Stimulated activated naive CD8-positive, alpha-beta T cell treated with anti-CD3 and anti-CD28 coated beads, Interleukin-15, Interleukin-2, amounts not matched to agents 100 ng/mL and 50 ng/mL, for 24 hours (primary cell): ENCODE data around the gene OIT3.

Source experiments
- H3K27ac Mint-ChIP-seq: one replicate; pipeline ENCODE4 v1.8.0; 2021; ENCODE audit warnings: mild to moderate bottlenecking, mixed read lengths
- H3K27me3 Mint-ChIP-seq: one replicate; pipeline ENCODE4 v1.8.0; 2021; ENCODE audit warnings: mixed read lengths
- H3K36me3 Mint-ChIP-seq: one replicate; pipeline ENCODE4 v1.8.0; 2021; ENCODE audit warnings: low read depth, mixed read lengths
- H3K4me1 Mint-ChIP-seq: one replicate; pipeline ENCODE4 v1.8.0; 2021; ENCODE audit warnings: low read depth, mixed read lengths
- H3K4me3 Mint-ChIP-seq: one replicate; pipeline ENCODE4 v1.8.0; 2021; ENCODE audit warnings: mild to moderate bottlenecking, mixed read lengths
- H3K9me3 Mint-ChIP-seq: one replicate; pipeline ENCODE4 v1.8.0; 2021; ENCODE audit warnings: mixed read lengths

Gene OIT3

DNA sequence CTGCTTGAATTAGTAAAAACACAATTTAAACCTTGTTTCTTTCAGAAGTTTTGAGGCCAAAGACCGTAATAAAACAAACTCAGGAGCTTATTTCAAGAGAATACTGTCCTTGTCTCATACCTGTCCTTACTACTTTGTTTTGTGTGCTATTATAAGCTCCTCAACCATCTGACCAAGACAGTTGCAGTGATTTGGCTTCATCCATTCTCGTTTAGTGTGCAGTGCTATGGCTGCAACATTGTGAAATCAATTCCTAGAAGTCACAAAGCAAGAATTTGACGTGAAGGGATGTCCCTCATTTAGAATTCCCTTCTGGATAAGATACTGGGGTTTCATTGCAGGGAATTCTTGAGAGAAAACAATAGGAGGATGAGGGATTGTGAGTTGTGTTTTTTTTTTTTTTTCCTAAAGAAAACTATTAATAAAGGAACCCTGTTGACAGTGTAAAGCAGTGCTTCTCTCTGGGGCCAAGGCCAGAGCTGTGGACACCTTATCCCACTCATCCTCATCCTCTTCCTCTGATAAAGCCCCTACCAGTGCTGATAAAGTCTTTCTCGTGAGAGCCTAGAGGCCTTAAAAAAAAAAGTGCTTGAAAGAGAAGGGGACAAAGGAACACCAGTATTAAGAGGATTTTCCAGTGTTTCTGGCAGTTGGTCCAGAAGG, at the start of gene OIT3:
OIT3 (plus strand) TSS at position 604 of the 663 bp plus-strand sequence. CDS start 60 bp downstream, outside the sequence.
- no peak within 1 kb of the TSS for H3K27ac Mint-ChIP-seq
- H3K4me1 Mint-ChIP-seq: peaks cover 4% of the 10 kb centered on the region
- no peaks in the 10 kb centered on the region for H3K27me3 Mint-ChIP-seq
- H3K4me3 Mint-ChIP-seq: no peak within 1 kb of the TSS
- peaks cover 6% of the 10 kb centered on the region for H3K36me3 Mint-ChIP-seq
- H3K9me3 Mint-ChIP-seq: no peaks in the 10 kb centered on the region

DNA sequence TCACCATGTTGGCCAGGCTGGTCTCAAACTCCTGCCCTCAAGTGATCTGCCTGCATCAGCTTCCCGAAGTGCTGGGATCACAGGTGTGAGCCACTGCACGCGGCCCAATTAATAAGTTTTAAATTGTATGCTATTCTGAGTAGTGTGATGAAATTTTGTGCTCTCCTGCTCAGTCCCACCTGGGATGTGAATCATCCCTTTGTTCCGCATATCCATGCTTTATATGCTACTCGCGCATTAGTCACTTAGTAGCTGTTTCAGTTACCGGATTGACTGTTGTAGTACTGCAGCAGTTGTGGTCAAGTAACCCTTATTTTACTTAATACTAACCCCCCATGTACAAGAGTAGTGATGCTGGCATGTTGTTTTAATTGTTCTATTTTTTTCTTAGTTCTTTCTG, 47.3 kb upstream of the OIT3 start:
- no peak overlapping the region for H3K4me3 Mint-ChIP-seq
- H3K9me3 Mint-ChIP-seq: no peaks in the 10 kb centered on the region
- H3K27me3 Mint-ChIP-seq: no peaks in the 10 kb centered on the region
- peaks cover 7% of the 10 kb centered on the region for H3K36me3 Mint-ChIP-seq
- H3K27ac Mint-ChIP-seq: no peak overlapping the region
- H3K4me1 Mint-ChIP-seq: no peaks in the 10 kb centered on the region

DNA sequence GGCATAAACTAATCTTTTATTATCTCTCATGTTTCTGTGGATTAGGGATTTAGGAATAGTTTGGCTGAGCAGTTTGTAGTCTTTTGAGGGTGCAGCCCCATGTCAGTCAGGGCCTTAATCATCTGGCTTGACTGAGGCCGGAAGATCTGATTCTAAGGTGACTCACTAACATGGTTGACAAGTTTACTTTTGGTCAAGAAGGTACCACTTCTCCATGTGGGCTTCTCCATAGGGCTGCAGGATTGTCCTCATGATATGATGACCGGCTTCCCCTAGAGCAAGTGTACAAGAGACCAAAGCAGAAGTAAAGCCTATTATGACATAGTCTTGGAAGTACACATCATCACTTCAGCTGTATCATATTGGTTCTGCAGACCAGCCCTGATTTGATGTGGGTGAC, 45.9 kb upstream of the OIT3 start:
- Mint-ChIP-seq H3K4me3 (no peak overlapping the region), H3K4me1 (no peaks in the 10 kb centered on the region), H3K36me3 (peaks cover 7% of the 10 kb centered on the region), H3K9me3 (no peaks in the 10 kb centered on the region), H3K27me3 (no peaks in the 10 kb centered on the region), H3K27ac (no peak overlapping the region)

DNA sequence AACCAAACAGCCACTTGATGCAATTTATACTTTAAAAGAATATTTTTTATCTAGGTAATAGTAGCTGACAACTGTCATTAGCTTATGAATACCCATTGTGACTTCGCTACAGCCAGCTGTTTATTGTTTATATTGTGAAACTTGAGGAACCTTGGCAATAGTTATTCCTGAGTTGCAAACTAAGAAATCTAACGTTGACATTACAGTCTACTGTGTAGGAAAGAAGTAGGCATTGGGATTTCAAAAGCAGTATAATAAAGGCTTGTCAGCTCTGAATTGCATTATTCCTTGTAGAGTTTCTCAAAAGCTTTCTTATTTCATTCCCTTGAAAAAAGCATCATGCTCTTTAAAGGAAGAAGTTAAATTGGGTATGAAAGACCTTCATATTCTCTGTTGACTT, 42.7 kb upstream of the OIT3 start:
- H3K27ac Mint-ChIP-seq: no peak overlapping the region
- H3K4me3 Mint-ChIP-seq: no peak overlapping the region
- H3K4me1 Mint-ChIP-seq: no peaks in the 10 kb centered on the region
- no peaks in the 10 kb centered on the region for H3K9me3 Mint-ChIP-seq
- H3K36me3 Mint-ChIP-seq: peaks cover 7% of the 10 kb centered on the region
- H3K27me3 Mint-ChIP-seq: no peaks in the 10 kb centered on the region

DNA sequence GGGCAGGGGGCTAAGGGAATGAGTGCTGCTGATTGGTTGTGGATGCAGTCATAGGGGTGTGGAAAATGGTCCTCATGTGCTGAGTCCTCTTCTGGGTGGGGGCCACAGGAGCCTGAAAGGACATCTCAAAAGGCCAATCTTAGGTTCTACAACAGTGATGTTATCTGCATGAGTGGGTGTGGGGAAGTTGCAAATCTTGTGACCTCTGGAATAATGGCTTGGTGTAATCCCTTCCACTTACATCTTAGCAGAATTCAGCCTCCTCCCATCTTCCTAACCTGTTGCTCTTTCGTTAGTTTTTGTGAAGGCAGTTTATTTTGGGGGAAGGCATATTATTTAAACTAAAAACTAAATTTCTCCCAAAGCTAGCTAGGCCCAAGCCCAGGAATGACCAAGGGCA, 42.0 kb upstream of the OIT3 start:
- Mint-ChIP-seq H3K27me3 (no peaks in the 10 kb centered on the region), H3K9me3 (no peaks in the 10 kb centered on the region), H3K4me1 (no peaks in the 10 kb centered on the region), H3K36me3 (peaks cover 7% of the 10 kb centered on the region), H3K27ac (no peak overlapping the region), H3K4me3 (no peak overlapping the region)

DNA sequence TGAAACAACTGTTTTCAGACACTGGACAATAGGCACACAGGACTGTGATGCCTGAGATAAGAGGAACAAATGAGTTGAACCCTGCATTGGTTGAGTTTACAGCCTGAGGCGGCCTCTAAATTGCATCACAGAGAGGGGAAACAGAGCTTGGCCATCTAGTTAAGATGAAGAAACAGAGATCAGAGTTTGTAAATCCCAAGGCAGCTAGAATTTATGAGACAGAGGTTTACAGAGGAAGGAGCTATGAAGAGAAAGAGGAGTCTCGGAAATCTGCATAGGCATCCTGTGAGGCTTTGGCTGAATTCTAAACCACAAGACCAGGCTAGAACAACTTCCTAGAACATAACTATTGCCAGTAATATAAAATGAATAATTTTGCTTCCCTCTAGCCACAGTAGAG, 41.0 kb upstream of the OIT3 start:
- Mint-ChIP-seq H3K27me3 (no peaks in the 10 kb centered on the region), H3K4me3 (no peak overlapping the region), H3K9me3 (no peaks in the 10 kb centered on the region), H3K36me3 (peaks cover 7% of the 10 kb centered on the region), H3K4me1 (no peaks in the 10 kb centered on the region), H3K27ac (no peak overlapping the region)

DNA sequence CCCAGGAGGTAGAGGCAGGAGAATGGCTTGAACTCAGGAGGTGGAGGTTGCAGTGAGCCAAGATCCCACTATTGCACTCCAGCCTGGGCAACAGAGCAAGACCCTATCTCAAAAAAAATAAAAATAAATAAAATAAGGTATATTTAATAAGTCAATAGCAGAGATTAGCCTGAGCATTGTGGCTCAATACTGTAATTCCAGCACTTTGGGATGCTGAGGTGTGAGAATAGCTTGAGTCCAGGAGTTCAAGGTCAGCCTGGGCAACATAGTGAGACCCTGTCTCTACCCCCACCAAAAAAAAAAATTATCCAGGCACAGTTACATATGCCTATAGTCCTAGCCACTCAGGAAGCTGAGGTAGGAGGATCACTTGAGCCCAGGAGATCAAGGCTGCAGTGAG, 38.4 kb upstream of the OIT3 start:
- no peaks in the 10 kb centered on the region for H3K27me3 Mint-ChIP-seq
- H3K4me3 Mint-ChIP-seq: no peak overlapping the region
- no peaks in the 10 kb centered on the region for H3K4me1 Mint-ChIP-seq
- no peaks in the 10 kb centered on the region for H3K9me3 Mint-ChIP-seq
- H3K36me3 Mint-ChIP-seq: peaks cover 5% of the 10 kb centered on the region
- H3K27ac Mint-ChIP-seq: no peak overlapping the region

DNA sequence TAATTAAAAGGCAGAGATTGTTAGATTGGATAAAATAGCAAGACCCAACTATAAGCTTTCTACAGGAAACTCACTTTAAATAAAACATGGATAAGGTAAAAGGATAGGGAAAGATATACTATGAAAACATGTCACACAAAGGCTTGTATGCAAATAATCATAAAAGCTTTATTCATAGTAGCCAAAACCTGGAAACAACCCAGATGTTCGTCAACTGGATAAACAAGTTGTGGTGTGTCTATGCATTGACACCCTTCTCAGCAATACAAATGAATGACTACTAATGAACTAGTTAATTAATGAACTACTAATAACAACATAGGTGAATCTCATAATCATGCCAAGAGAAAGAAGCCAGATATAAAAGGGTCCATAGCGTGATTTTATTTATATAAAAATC, 37.7 kb upstream of the OIT3 start:
- Mint-ChIP-seq H3K4me3 (no peak overlapping the region), H3K27me3 (no peaks in the 10 kb centered on the region), H3K4me1 (no peaks in the 10 kb centered on the region), H3K36me3 (peaks cover 5% of the 10 kb centered on the region), H3K9me3 (no peaks in the 10 kb centered on the region), H3K27ac (no peak overlapping the region)

DNA sequence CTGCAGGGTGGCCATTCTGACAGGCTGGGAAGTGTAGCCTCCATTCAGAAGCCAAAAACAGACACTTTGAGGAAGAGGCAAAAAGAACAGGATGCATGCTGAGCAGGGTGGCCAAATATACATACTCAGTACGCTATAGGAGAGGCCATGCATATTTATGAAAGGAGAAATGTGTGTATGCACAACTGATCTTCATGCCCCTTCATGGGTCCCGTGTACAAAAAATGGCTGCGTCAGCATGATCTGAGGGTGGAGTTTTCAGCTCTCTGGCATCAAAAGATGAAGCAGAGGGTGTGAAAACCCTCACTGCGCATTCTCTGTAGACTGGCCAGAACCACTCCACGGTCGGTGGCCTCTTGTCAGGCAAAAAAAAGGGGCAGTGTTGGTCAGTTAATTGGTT, 35.5 kb upstream of the OIT3 start:
- Mint-ChIP-seq H3K4me3 (no peak overlapping the region), H3K27ac (no peak overlapping the region), H3K36me3 (peaks cover 12% of the 10 kb centered on the region), H3K4me1 (no peaks in the 10 kb centered on the region), H3K27me3 (no peaks in the 10 kb centered on the region), H3K9me3 (no peaks in the 10 kb centered on the region)

DNA sequence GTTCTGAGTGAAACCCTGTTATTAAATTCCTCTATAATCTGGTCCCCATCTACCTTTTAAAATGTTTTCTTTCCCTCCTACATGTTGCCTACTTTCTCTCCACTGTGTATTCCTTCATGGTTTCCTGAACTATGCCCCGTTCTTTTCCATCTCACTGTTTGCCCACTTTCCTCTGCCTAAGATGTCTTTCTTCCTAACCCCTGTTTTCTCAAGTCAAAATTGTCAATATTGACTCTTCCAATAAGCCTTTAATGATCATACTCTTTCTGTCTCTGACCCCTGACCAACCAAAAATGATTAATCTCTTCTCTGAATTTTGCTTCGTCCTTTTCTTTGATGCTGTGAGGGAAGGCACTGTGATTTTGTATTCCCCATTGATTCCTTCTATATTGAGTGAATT, 30.6 kb upstream of the OIT3 start:
- H3K4me1 Mint-ChIP-seq: no peaks in the 10 kb centered on the region
- no peaks in the 10 kb centered on the region for H3K27me3 Mint-ChIP-seq
- H3K36me3 Mint-ChIP-seq: peaks cover 14% of the 10 kb centered on the region
- H3K9me3 Mint-ChIP-seq: no peaks in the 10 kb centered on the region
- no peak overlapping the region for H3K27ac Mint-ChIP-seq
- no peak overlapping the region for H3K4me3 Mint-ChIP-seq

DNA sequence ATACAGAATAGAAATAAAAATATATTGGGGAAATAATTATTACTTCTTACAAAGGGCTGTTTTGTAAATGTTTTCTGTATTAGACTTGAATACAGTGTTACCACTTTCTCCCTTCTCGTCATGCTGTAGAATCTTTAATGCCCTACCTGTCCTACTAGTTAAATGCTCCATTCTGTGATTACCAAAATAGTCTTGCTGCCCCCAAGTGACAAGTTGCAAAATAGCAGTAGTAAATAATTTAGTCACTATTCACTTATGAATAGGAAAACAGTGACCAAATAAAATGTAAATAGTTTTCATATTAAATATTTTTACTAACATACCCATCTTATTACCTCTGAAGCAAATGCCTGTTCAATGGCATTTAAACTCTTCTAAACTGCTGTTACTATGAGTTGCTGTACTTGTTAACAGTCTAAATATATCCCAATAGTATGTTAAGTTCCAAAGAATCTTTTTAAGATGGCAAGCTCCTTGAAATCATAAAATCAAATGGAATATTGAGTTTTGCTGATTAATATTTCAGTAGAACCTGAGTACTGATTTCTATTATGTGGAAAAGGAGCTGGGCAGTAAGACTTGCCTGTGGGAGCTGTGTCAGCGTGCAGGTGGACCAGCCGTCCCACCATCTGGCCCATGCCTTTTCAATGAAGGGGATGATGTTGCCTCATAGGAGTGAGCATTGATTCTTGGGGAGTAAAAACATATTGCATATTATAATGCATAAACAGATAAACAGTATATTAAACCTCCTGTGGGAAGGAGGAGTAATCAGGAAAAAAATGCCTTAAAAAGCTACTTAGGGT, 18.1 kb upstream of the OIT3 start:
- H3K36me3 Mint-ChIP-seq: peaks cover 32% of the 10 kb centered on the region
- no peak overlapping the region for H3K27ac Mint-ChIP-seq
- H3K4me1 Mint-ChIP-seq: no peaks in the 10 kb centered on the region
- no peaks in the 10 kb centered on the region for H3K27me3 Mint-ChIP-seq
- no peak overlapping the region for H3K4me3 Mint-ChIP-seq
- peaks cover 3% of the 10 kb centered on the region for H3K9me3 Mint-ChIP-seq

DNA sequence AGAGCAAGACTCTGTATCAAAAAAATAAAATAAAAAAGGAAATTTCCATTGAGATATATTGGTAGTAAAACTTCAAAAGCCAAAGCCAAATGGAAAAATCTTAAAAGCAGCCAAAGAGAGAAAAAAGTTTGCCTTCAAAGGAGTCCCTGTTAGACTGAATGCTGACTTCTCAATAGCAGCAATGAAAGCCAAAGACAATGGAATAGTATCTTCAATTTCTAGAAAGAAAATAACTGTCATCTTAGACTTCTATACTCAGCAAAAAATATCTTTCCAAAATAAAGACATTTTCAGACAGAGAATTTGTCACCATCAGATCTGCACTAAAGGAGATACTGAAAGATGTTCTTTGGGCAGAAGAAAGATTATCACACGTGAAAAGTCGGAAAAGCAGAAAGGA, 14.3 kb upstream of the OIT3 start:
- Mint-ChIP-seq H3K36me3 (peaks cover 34% of the 10 kb centered on the region), H3K9me3 (peaks cover 7% of the 10 kb centered on the region), H3K4me1 (peaks cover 7% of the 10 kb centered on the region), H3K4me3 (no peak overlapping the region), H3K27me3 (no peaks in the 10 kb centered on the region), H3K27ac (no peak overlapping the region)

DNA sequence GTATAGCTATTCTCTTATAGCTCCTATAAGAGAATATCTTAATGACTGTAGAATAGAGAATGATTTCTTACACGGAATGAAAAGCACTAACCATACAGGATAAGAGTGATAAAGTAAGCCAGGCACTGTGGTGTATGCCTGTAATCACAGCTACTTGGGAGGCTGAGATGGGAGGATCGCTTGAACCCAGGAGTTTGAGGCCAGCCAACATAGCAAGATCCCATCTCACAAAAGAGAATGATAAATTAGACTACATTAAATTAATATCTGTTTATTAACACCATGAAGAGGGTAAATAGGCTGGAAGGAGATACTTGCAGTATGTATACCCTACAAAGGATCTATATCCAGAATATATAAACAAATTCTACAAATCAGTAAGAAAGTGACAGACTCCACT, 12.2 kb upstream of the OIT3 start:
- Mint-ChIP-seq H3K27ac (no peak overlapping the region), H3K4me3 (no peak overlapping the region), H3K9me3 (peaks cover 7% of the 10 kb centered on the region), H3K36me3 (peaks cover 46% of the 10 kb centered on the region), H3K4me1 (peaks cover 12% of the 10 kb centered on the region), H3K27me3 (no peaks in the 10 kb centered on the region)

DNA sequence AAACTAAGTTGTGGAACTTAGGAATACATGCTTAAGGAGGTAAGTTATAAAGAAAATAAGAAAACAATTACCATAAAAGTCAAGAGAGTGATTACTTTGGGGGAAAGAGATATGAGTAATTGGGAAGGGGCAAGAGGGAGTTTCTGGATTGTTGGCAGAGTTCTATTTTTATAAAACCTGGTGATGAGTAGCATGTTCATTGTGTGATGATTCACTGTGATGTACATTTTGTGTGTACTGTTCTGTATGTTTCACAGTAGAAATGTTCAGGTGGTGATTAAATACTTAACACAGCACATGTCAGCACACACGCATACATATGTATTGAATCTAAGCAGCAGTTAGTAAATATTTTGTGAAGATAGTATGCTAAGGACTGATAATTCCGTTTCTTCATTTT, 9.7 kb upstream of the OIT3 start:
- peaks cover 31% of the 10 kb centered on the region for H3K4me1 Mint-ChIP-seq
- peaks cover 7% of the 10 kb centered on the region for H3K9me3 Mint-ChIP-seq
- H3K4me3 Mint-ChIP-seq: no peak overlapping the region
- peaks cover 54% of the 10 kb centered on the region for H3K36me3 Mint-ChIP-seq
- H3K27ac Mint-ChIP-seq: peak overlapping the region; percentile 10
- H3K27me3 Mint-ChIP-seq: no peaks in the 10 kb centered on the region

DNA sequence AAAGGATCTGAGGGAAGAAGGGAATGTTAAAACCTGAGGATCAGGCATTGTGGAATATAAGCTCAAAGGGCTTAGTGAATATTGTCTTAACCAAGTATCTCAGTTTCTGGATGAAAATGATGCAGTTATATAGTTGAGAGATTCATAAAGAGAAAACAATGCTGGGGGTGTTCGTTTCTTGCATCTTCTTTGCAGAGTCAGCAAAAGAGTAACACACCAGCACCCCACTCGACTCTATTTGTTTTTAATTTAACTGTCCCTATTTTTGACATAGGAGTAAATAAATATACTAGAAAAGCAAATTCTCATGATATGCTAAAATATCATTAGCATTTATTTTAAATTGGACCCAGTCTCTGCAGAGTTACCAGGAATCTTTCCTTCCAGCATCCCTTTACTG, 7.6 kb upstream of the OIT3 start:
- Mint-ChIP-seq H3K27ac (peak overlapping the region; percentile 88), H3K9me3 (peaks cover 4% of the 10 kb centered on the region), H3K4me1 (peaks cover 31% of the 10 kb centered on the region), H3K36me3 (peaks cover 45% of the 10 kb centered on the region), H3K27me3 (no peaks in the 10 kb centered on the region), H3K4me3 (no peak overlapping the region)

DNA sequence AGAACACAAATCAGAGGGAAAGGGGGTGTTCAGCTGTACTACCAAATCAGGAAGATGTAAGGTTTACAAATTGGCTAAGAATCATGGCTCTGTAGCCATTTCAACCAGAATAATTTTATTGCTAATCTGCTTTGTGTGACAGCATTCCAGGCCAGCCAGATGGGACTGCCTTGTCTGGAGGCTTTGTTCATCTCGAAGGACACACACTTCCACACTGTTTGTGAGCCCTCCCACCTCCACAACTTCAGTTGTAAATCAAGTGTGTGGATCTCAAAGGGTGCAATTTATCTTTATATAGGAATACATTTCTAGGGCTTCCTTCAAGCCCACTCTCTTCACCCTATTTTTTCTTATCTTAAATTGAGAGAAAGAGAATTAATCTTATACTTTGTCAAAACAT, 6.9 kb upstream of the OIT3 start:
- Mint-ChIP-seq H3K27ac (peak overlapping the region; percentile 88), H3K9me3 (peaks cover 4% of the 10 kb centered on the region), H3K36me3 (peaks cover 39% of the 10 kb centered on the region), H3K4me3 (peak overlapping the region; percentile 55), H3K27me3 (no peaks in the 10 kb centered on the region), H3K4me1 (peaks cover 31% of the 10 kb centered on the region)
